T-cell (primary cell): ENCODE measurements around the gene PCDHGB6. TPM values are rescaled to one million over a fixed set of nuclear protein-coding genes. Genes with fewer than 3 reads are reported as not detected.
"Not testable (repeated sequence)": the region's sequence is repeated elsewhere in the genome, so short reads cannot be mapped to it uniquely, and the experiment has no call there.

Experiments
- ATAC-seq, 4 experiments: fragments of 200-7000 bp in 3 of 4; fragments of 150-1000 bp in 1 of 4; cut with Tn5 transposase; replicated peaks in 1 of 4; 1 replicate in 3 of 4; 2 replicates in 1 of 4; pipeline ENCODE4 v1.10.0; 2021; ENCODE audit warnings: moderate library complexity in 3 of 4, mild to moderate bottlenecking in 2 of 4, moderate number of reproducible peaks in 1 of 4
- CTCF ChIA-PET, 2 donors: fragments of 300-600 bp; sonication (Branson Sonifier 250); formaldehyde crosslinking; loops; one replicate each; lab custom pipeline; 2022; ENCODE audit warnings: antibody characterized with exemption in 2 of 2; lab: Charles Lee
- POLR2A ChIA-PET, 2 donors: fragments of 300-600 bp; sonication (Branson Sonifier 250); formaldehyde crosslinking; loops; one replicate each; lab custom pipeline; 2022; ENCODE audit warnings: antibody characterized with exemption in 2 of 2; lab: Charles Lee
- DNase-seq, 35 experiments: peaks; one replicate each; pipeline versions ENCODE4 v3.0.0 to v3.0.0-alpha.2; 2013 to 2023
- H3K27ac ChIP-seq: one replicate; pipeline ENCODE4 v1.5.1; 2013; ENCODE audit warnings: low read length
- H3K27me3 ChIP-seq, 2 experiments: replicated peaks in 1 of 2; 1 replicate in 1 of 2; 2 replicates in 1 of 2; pipeline versions ENCODE4 v1.6.1 to v1.7.0; 2013; ENCODE audit warnings: low read length in 1 of 2, mixed read lengths in 1 of 2; ENCODE audit not compliant: control insufficient read depth in 2 of 2, insufficient read depth in 2 of 2; ENCODE audit errors: extremely low read depth in 1 of 2
- H3K36me3 ChIP-seq, 2 donors: 1 replicate in 1 of 2; 2 replicates in 1 of 2; pipeline versions ENCODE4 v1.6.1 to v1.7.0; 2013; ENCODE audit warnings: low read length in 1 of 2; ENCODE audit not compliant: control insufficient read depth in 2 of 2, insufficient read depth in 1 of 2; ENCODE audit errors: extremely low read depth in 1 of 2
- H3K4me1 ChIP-seq, 2 experiments: 1 replicate in 1 of 2; 2 replicates in 1 of 2; pipeline versions ENCODE4 v1.6.1 to v1.7.0; 2013; ENCODE audit warnings: low read length in 2 of 2, mixed read lengths in 1 of 2; ENCODE audit not compliant: insufficient read depth in 2 of 2, control insufficient read depth in 1 of 2; ENCODE audit errors: extremely low read depth in 1 of 2
- H3K4me3 ChIP-seq, 2 donors: 1 replicate in 1 of 2; 2 replicates in 1 of 2; pipeline versions ENCODE4 v1.5.1 to v1.7.0; 2013; ENCODE audit warnings: mild to moderate bottlenecking in 2 of 2, low read length in 1 of 2, moderate library complexity in 1 of 2; ENCODE audit not compliant: control insufficient read depth in 1 of 2; ENCODE audit errors: extremely low read depth in 1 of 2
- H3K9me3 ChIP-seq: 2 replicates; pipeline ENCODE4 v1.7.0; 2013
- H3K27ac Mint-ChIP-seq, 2 donors: one replicate each; pipeline ENCODE4 v1.8.0; 2020 to 2021; ENCODE audit warnings: mild to moderate bottlenecking in 2 of 2, mixed read lengths in 2 of 2
- H3K27me3 Mint-ChIP-seq, 2 donors: one replicate each; pipeline ENCODE4 v1.8.0; 2021 to 2022; ENCODE audit warnings: mixed read lengths in 2 of 2
- H3K36me3 Mint-ChIP-seq: one replicate; pipeline ENCODE4 v1.8.0; 2021; ENCODE audit warnings: mixed read lengths
- H3K4me1 Mint-ChIP-seq, 3 donors: one replicate each; pipeline ENCODE4 v1.8.0; 2020 to 2022; ENCODE audit warnings: mixed read lengths in 3 of 3, mild to moderate bottlenecking in 1 of 3
- H3K4me3 Mint-ChIP-seq, 3 donors: one replicate each; pipeline ENCODE4 v1.8.0; 2020 to 2022; ENCODE audit warnings: mild to moderate bottlenecking in 3 of 3, mixed read lengths in 3 of 3, moderate library complexity in 3 of 3
- H3K9me3 Mint-ChIP-seq, 3 donors: one replicate each; pipeline ENCODE4 v1.8.0; 2020 to 2022; ENCODE audit warnings: mixed read lengths in 3 of 3
- WGBS: methylation state at CpG from one replicate; pipeline ENCODE4 v1.1.5; 2013; ENCODE audit warnings: missing lambda C conversion rate; ENCODE audit not compliant: insufficient coverage; 5-methylcytosine and 5-hydroxymethylcytosine counted together
- total RNA-seq, 35 experiments: library from RNA in 6 of 35; stranded (reverse) in 6 of 35; fragments of 120-200 nt in 1 of 35; gene quantifications; one replicate each; pipeline versions ENCODE4 v1.2.1 to v1.2.4 and lab custom pipeline; 2013 to 2026

Gene PCDHGB6
- total RNA-seq, 5 donors from 2014 or later (not counting 1 experiment from before 2014, with no cell fraction given) = 0.19 to 0.59 (median 0.37) TPM; not detected in 1

DNA sequence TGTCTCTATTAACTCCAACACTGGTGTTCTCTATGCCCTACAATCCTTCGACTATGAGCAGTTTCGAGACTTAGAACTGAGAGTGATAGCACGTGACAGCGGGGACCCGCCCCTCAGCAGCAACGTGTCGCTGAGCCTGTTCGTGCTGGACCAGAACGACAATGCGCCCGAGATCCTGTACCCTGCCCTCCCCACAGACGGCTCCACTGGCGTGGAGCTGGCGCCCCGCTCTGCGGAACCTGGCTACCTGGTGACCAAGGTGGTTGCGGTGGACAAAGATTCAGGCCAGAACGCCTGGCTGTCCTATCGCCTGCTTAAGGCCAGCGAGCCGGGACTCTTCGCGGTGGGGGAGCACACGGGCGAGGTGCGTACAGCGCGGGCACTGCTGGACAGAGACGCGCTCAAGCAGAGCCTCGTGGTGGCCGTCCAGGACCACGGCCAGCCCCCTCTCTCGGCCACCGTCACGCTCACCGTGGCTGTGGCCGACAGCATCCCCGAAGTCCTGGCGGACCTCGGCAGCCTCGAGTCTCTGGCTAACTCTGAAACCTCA is 15.0 kb downstream of the PCDHGB6 start:
- H3K36me3 Mint-ChIP-seq = peaks cover 19% of the 10 kb centered on the region
- peaks cover 35 to 66% of the 10 kb centered on the region in 2 experiments for H3K27me3 ChIP-seq

GRCh38 chr5:141427783-141428426 is 20.1 kb downstream of the PCDHGB6 start:
- H3K9me3 ChIP-seq = peaks cover 7% of the 10 kb centered on the region
- H3K36me3 ChIP-seq = no peaks in the 10 kb centered on the region
- DNase-seq (no peak), ATAC-seq (no peak)
- Mint-ChIP-seq H3K36me3 (peaks cover 7% of the 10 kb centered on the region), H3K27ac (no peak overlapping the region), H3K4me1 (peaks cover 6 to 17% (median 10%) of the 10 kb centered on the region in 3 donors), H3K27me3 (peaks cover 64 to 79% of the 10 kb centered on the region in 2 donors), H3K4me3 (no peak overlapping the region), H3K9me3 (peaks cover 13 to 29% (median 29%) of the 10 kb centered on the region in 3 donors)
- CTCF ChIA-PET = interaction anchor here in 1 of 2 donors (1.2 kb wide), 1 partner anchor 10 kb away, joined by 4 read pairs; the partner anchor contains the start of gene PCDHGB7
- H3K4me3 ChIP-seq = no peak overlapping the region
- POLR2A ChIA-PET = interaction anchor here in 1 of 2 donors (0.6 kb wide), 1 partner anchor 206 kb away, joined by 3 read pairs; no protein-coding TSS in a partner anchor
- no peak overlapping the region for H3K27ac ChIP-seq
- WGBS = 61% methylated on average over 53 of the region's 53 CpGs
- H3K27me3 ChIP-seq = peaks cover 34 to 61% of the 10 kb centered on the region in 2 experiments
- peaks cover 0 to 11% of the 10 kb centered on the region in 2 experiments for H3K4me1 ChIP-seq

More for the DNA sequence above, 15.0 kb downstream of the PCDHGB6 start:
- H3K4me1 Mint-ChIP-seq = peaks cover 3 to 8% (median 7%) of the 10 kb centered on the region in 3 donors
- no peak overlapping the region for H3K4me3 Mint-ChIP-seq
- Histone ChIP-seq H3K4me1 (peaks cover 0 to 10% of the 10 kb centered on the region in 2 experiments), H3K27ac (no peak overlapping the region), H3K36me3 (no peaks in the 10 kb centered on the region), H3K4me3 (peak overlapping the region in 1 of 2 donors; percentile 41), H3K9me3 (peaks cover 3% of the 10 kb centered on the region)
- ATAC-seq (no peak), DNase-seq (no peak)
- CTCF ChIA-PET = no interaction called here
- peaks cover 2 to 35% (median 34%) of the 10 kb centered on the region in 3 donors for H3K9me3 Mint-ChIP-seq
- H3K27me3 Mint-ChIP-seq = peaks cover 66 to 84% of the 10 kb centered on the region in 2 donors
- POLR2A ChIA-PET = no interaction called here
- no peak overlapping the region for H3K27ac Mint-ChIP-seq
- 35% methylated on average over 42 of the region's 42 CpGs for WGBS

- 18% methylated on average over 25 of the region's 33 CpGs for WGBS
- POLR2A ChIA-PET = interaction anchor here in 1 of 2 donors (0.7 kb wide), 1 partner anchor 11 kb away, joined by 3 read pairs; no protein-coding TSS in a partner anchor
- DNase-seq = no peak
- H3K27ac ChIP-seq = no peak within 1 kb of the TSS
- peak within 1 kb of the TSS in 1 of 2 donors; percentile 33 for H3K4me3 ChIP-seq
- CTCF ChIA-PET = interaction anchor here (0.5 to 2.1 kb wide), 17 partner anchors 12 to 133 kb away, joined by 3 to 12 read pairs (median 4); partner anchors contain the start of gene PCDHGA10 (in 1 of the 2)
- peak within 1 kb of the TSS; percentile 49 to 68 (median 68) for H3K4me3 Mint-ChIP-seq
- peaks cover 34 to 64% of the 10 kb centered on the region in 2 experiments for H3K27me3 ChIP-seq
- H3K27ac Mint-ChIP-seq = peak within 1 kb of the TSS in 1 of 2 donors; percentile 15
- peaks cover 0 to 11% of the 10 kb centered on the region in 2 experiments for H3K4me1 ChIP-seq
- H3K9me3 ChIP-seq = peaks cover 4% of the 10 kb centered on the region
- ATAC-seq = peak in 1 of 4 experiments; percentile 24
- H3K27me3 Mint-ChIP-seq = peaks cover 57 to 77% of the 10 kb centered on the region in 2 donors
- no peaks in the 10 kb centered on the region for H3K36me3 ChIP-seq
- peaks cover 7% of the 10 kb centered on the region for H3K36me3 Mint-ChIP-seq
- H3K4me1 Mint-ChIP-seq = peaks cover 6 to 17% (median 10%) of the 10 kb centered on the region in 3 donors
- H3K9me3 Mint-ChIP-seq = peaks cover 13 to 31% (median 29%) of the 10 kb centered on the region in 3 donors
These were observed 22.7 kb downstream of the PCDHGB6 start, which contains the start of gene PCDHGA12 for GRCh38 chr5:141430332-141431113. TSS of gene PCDHGA12 (plus strand) at chr5:141430507. CDS start at chr5:141430760, 253 bp downstream.

DNA sequence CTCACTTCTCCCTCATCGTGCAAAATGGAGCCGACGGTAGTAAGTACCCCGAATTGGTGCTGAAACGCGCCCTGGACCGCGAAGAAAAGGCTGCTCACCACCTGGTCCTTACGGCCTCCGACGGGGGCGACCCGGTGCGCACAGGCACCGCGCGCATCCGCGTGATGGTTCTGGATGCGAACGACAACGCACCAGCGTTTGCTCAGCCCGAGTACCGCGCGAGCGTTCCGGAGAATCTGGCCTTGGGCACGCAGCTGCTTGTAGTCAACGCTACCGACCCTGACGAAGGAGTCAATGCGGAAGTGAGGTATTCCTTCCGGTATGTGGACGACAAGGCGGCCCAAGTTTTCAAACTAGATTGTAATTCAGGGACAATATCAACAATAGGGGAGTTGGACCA is 23.5 kb downstream of the PCDHGB6 start:
- Histone ChIP-seq H3K27ac (no peak overlapping the region), H3K4me1 (peaks cover 0 to 11% of the 10 kb centered on the region in 2 experiments), H3K36me3 (no peaks in the 10 kb centered on the region), H3K9me3 (peaks cover 4% of the 10 kb centered on the region), H3K27me3 (peaks cover 35 to 58% of the 10 kb centered on the region in 2 experiments), H3K4me3 (peak overlapping the region in 1 of 2 donors; percentile 33)
- Mint-ChIP-seq H3K36me3 (peaks cover 7% of the 10 kb centered on the region), H3K4me3 (peak overlapping the region; percentile 49 to 68 (median 53)), H3K4me1 (peaks cover 6 to 17% (median 10%) of the 10 kb centered on the region in 3 donors), H3K9me3 (peaks cover 13 to 31% (median 29%) of the 10 kb centered on the region in 3 donors), H3K27ac (no peak overlapping the region), H3K27me3 (peaks cover 55 to 72% of the 10 kb centered on the region in 2 donors)
- 30% methylated on average over 36 of the region's 37 CpGs for WGBS
- ChIA-PET CTCF (interaction anchor here in 1 of 2 donors (1.3 to 2.1 kb wide), 5 partner anchors 18 to 133 kb away, joined by 3 to 12 read pairs (median 6); partner anchors contain the start of gene PCDHGA10), POLR2A (no interaction called here)
- ATAC-seq (no peak), DNase-seq (no peak)

DNA sequence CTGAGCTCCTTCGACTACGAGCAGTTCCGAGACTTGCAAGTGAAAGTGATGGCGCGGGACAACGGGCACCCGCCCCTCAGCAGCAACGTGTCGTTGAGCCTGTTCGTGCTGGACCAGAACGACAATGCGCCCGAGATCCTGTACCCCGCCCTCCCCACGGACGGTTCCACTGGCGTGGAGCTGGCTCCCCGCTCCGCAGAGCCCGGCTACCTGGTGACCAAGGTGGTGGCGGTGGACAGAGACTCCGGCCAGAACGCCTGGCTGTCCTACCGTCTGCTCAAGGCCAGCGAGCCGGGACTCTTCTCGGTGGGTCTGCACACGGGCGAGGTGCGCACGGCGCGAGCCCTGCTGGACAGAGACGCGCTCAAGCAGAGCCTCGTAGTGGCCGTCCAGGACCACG is 24.5 kb downstream of the PCDHGB6 start:
- H3K27me3 Mint-ChIP-seq = peaks cover 54 to 63% of the 10 kb centered on the region in 2 donors
- H3K27ac Mint-ChIP-seq, H3K36me3 ChIP-seq, DNase-seq, H3K9me3 ChIP-seq, ATAC-seq, CTCF ChIA-PET, H3K27ac ChIP-seq, H3K36me3 Mint-ChIP-seq: not testable (repeated sequence)
- H3K4me1 ChIP-seq = peaks cover 0 to 11% of the 10 kb centered on the region in 2 experiments
- peak overlapping the region in 1 of 3 donors; percentile 29 for H3K4me3 Mint-ChIP-seq
- POLR2A ChIA-PET = interaction anchor here in 1 of 2 donors (0.7 kb wide), 1 partner anchor 117 kb away, joined by 3 read pairs; no protein-coding TSS in a partner anchor
- peaks cover 13 to 27% (median 23%) of the 10 kb centered on the region in 3 donors for H3K9me3 Mint-ChIP-seq
- peaks cover 6 to 17% (median 10%) of the 10 kb centered on the region in 3 donors for H3K4me1 Mint-ChIP-seq
- peaks cover 32 to 50% of the 10 kb centered on the region in 2 experiments for H3K27me3 ChIP-seq
- 44% methylated on average over 20 of the region's 38 CpGs for WGBS
- peak overlapping the region in 1 of 2 donors; percentile 33 for H3K4me3 ChIP-seq
